ENCODE data around the gene AKTIP.
"Not testable (repeated sequence)": the region's sequence is repeated elsewhere in the genome, so short reads cannot be mapped to it uniquely, and the experiment has no call there.

AKTIP gene

GRCh38 chr16:53515259-53515658 lies 12.2 kb upstream of the AKTIP start:
- no peak for DNase-seq

GRCh38 chr16:53512795-53513194 lies 9.8 kb upstream of the AKTIP start:
- not testable (repeated sequence) for DNase-seq

GRCh38 chr16:53511403-53512280 lies 8.6 kb upstream of the AKTIP start:
- no peak for DNase-seq

GRCh38 chr16:53511084-53511402 lies 8.0 kb upstream of the AKTIP start:
- DNase-seq = no peak

GRCh38 chr16:53510704-53511070 lies 7.7 kb upstream of the AKTIP start:
- DNase-seq = no peak

- peak; percentile 38 to 45 for DNase-seq
Measured at GRCh38 chr16:53509906-53510703, 7.1 kb upstream of the AKTIP start.

- no peak for DNase-seq
Measured at GRCh38 chr16:53507464-53508179, 4.6 kb upstream of the AKTIP start.

GRCh38 chr16:53506254-53506653 lies 3.2 kb upstream of the AKTIP start:
- DNase-seq = no peak

- peak in 1 of 2 experiments; percentile 22 for DNase-seq
Measured at GRCh38 chr16:53504665-53505064, 1.7 kb upstream of the AKTIP start.

GRCh38 chr16:53503991-53504663 lies 1.1 kb upstream of the AKTIP start:
- DNase-seq = peak; percentile 36 to 43

GRCh38 chr16:53503270-53503923 lies 388 bp upstream of the AKTIP start:
- peak; percentile 100 for DNase-seq

- no peak for DNase-seq
Measured at GRCh38 chr16:53501216-53501859, 1.7 kb downstream of the AKTIP start.

GRCh38 chr16:53498984-53499383 lies 4.0 kb downstream of the AKTIP start:
- no peak for DNase-seq

- no peak for DNase-seq
Measured at GRCh38 chr16:53495325-53495724, 7.7 kb downstream of the AKTIP start.

GRCh38 chr16:53494636-53495035 lies 8.4 kb downstream of the AKTIP start:
- DNase-seq = no peak

GRCh38 chr16:53492503-53492902 lies 10.5 kb downstream of the AKTIP start:
- no peak for DNase-seq

- DNase-seq = no peak
Measured at GRCh38 chr16:53489755-53490154, 13.3 kb downstream of the AKTIP start.

GRCh38 chr16:53486230-53486629 lies 16.8 kb downstream of the AKTIP start:
- DNase-seq = no peak

- no peak for DNase-seq
Measured at GRCh38 chr16:53484542-53484941, 18.5 kb downstream of the AKTIP start.

GRCh38 chr16:53482123-53482522 lies 20.9 kb downstream of the AKTIP start:
- no peak for DNase-seq

GRCh38 chr16:53480394-53480793 lies 22.6 kb downstream of the AKTIP start:
- DNase-seq = no peak

- no peak for DNase-seq
Measured at GRCh38 chr16:53478965-53479364, 24.0 kb downstream of the AKTIP start.

Measured in activated CD4-positive, alpha-beta T cell treated with anti-CD3 and anti-CD28 coated beads, Interleukin-2, amount 50 U/mL, for 48 hours (primary cell).